ENCODE measurements around the gene MKX. TPM values are rescaled to one million over a fixed set of nuclear protein-coding genes. Genes with fewer than 3 reads are reported as not detected.

The MKX gene
- total and polyA plus RNA-seq, 9 of the 15 experiments (the other 6 are each of a cell fraction or from before 2014, with no cell fraction given): 0.07 TPM; not detected in 7

DNA sequence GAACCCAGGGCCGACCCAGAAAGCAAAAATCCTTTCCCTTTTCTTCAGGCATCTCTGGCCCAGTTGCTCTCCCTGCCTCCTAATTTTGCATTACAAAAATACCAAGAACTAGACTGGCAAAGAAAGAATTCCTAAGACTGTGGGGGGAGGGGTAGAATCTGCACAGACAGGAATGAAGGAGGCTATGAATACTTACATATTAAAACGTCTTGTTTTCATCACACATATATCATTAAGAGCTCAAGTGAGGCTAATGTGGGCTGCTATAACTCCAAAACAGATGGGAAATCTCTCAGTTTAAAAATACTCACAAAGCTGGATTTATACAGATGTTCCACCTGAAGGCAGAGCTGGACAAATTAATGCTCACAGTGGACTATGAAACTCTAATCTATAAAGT lies 29.2 kb upstream of the MKX start (continued):
- no peak for TF ChIP-seq C11orf30 (IDR thresholded peaks at IDR 0.05; ENCODE audit: low read depth)
- TF ChIP-seq DACH1 (IDR thresholded peaks at IDR 0.05; ENCODE audit: partially characterized antibody): no peak
- no peak for TF ChIP-seq ZNF717 (CRISPR knock-in tag; IDR thresholded peaks at IDR 0.05)
- TF ChIP-seq ZNF175 (CRISPR knock-in tag; IDR thresholded peaks at IDR 0.05; ENCODE audit: low read depth): no peak
- no peak for TF ChIP-seq FOXO4 (CRISPR knock-in tag; IDR thresholded peaks at IDR 0.05)
- no peak for TF ChIP-seq MAFG (tag; conservative IDR thresholded peaks at IDR 0.05)

GRCh38 chr10:27771231-27771630 lies 25.6 kb upstream of the MKX start:
- H3K4me1 ChIP-seq (replicated peaks in 1 of 2; ENCODE audit: control insufficient read depth in 2 of 2, insufficient read depth in 2 of 2, low read length in 2 of 2): no peaks in the 10 kb centered on the region
- BruUV-seq (replicated peaks): no TSS peak
- H4K20me1 ChIP-seq (replicated peaks; ENCODE audit: control insufficient read depth, insufficient read depth, low read length): no peaks in the 10 kb centered on the region
- WGBS (ENCODE audit: insufficient coverage, low coverage, missing lambda C conversion rate): 0% methylated on average over 4 of the region's 4 CpGs
- no peak overlapping the region for H3K27ac ChIP-seq (ENCODE audit: extremely low read depth, low read depth, low read length)
- in situ Hi-C loops (cut with MboI) (no loop called here), intact Hi-C loops (cut with micrococcal nuclease) (no loop called here)
- no peak overlapping the region for H3K4me3 ChIP-seq
- ChIA-PET POLR2A (no interaction called here), CTCF (ENCODE audit: low intra/inter-chr PET ratio) (no interaction called here)
- H3K9me3 ChIP-seq (replicated peaks; ENCODE audit: control insufficient read depth, insufficient read depth, low read depth, low read length): no peaks in the 10 kb centered on the region
- TF ChIP-seq GABPB1 (CRISPR knock-in tag; IDR thresholded peaks at IDR 0.05) (no peak), SPI1 (IDR thresholded peaks at IDR 0.05; ENCODE audit: borderline replicate concordance, low read depth, low read length) (no peak), CTBP1 (IDR thresholded peaks at IDR 0.05; ENCODE audit: borderline replicate concordance) (no peak), ZNF398 (CRISPR knock-in tag; IDR thresholded peaks at IDR 0.05) (no peak), SMARCE1 (IDR thresholded peaks at IDR 0.05) (no peak), YBX1 (IDR thresholded peaks at IDR 0.05) (no peak), POLR2AphosphoS5 (IDR thresholded peaks at IDR 0.05; ENCODE audit: control insufficient read depth, insufficient read depth, low read depth, low read length) (no peak), PRPF4 (IDR thresholded peaks at IDR 0.05; ENCODE audit: insufficient read depth, low read depth, low read length, poor library complexity, severe bottlenecking) (no peak)
- TF ChIP-seq, protein P1, sequence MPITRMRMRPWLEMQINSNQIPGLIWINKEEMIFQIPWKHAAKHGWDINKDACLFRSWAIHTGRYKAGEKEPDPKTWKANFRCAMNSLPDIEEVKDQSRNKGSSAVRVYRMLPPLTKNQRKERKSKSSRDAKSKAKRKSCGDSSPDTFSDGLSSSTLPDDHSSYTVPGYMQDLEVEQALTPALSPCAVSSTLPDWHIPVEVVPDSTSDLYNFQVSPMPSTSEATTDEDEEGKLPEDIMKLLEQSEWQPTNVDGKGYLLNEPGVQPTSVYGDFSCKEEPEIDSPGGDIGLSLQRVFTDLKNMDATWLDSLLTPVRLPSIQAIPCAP (CRISPR knock-in tag; IDR thresholded peaks at IDR 0.05; ENCODE audit: borderline replicate concordance): no peak
- TF ChIP-seq, protein P2, sequence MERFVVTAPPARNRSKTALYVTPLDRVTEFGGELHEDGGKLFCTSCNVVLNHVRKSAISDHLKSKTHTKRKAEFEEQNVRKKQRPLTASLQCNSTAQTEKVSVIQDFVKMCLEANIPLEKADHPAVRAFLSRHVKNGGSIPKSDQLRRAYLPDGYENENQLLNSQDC (CRISPR knock-in tag; IDR thresholded peaks at IDR 0.05): no peak
- TF ChIP-seq, protein P3, sequence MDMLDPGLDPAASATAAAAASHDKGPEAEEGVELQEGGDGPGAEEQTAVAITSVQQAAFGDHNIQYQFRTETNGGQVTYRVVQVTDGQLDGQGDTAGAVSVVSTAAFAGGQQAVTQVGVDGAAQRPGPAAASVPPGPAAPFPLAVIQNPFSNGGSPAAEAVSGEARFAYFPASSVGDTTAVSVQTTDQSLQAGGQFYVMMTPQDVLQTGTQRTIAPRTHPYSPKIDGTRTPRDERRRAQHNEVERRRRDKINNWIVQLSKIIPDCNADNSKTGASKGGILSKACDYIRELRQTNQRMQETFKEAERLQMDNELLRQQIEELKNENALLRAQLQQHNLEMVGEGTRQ (CRISPR knock-in tag; IDR thresholded peaks at IDR 0.05): no peak
- no peak overlapping the region for H3K4me2 ChIP-seq (ENCODE audit: insufficient read depth, low read length)
- H3K79me2 ChIP-seq (ENCODE audit: control insufficient read depth, insufficient read depth, low read length): no peaks in the 10 kb centered on the region
- no peak for ATAC-seq
- no peaks in the 10 kb centered on the region for H3K27me3 ChIP-seq (ENCODE audit: control insufficient read depth in 2 of 2, insufficient read depth in 2 of 2, low read length in 2 of 2)
- no peak overlapping the region for H3K9ac ChIP-seq (ENCODE audit: insufficient read depth in 1 of 2, low read depth in 2 of 2, low read length in 2 of 2)
- no peak for FAIRE-seq
- H3K36me3 ChIP-seq (ENCODE audit: control insufficient read depth, insufficient read depth, low read length): no peaks in the 10 kb centered on the region
- no peak for DNase-seq (ENCODE audit: extremely low read depth in 1 of 4, low spot score in 3 of 4)
- no peaks in the 10 kb centered on the region for H3K9me1 ChIP-seq (ENCODE audit: control insufficient read depth, insufficient read depth, low read length)
- H2AFZ ChIP-seq (ENCODE audit: low read depth, low read length): no peak overlapping the region
